ENCODE measurements around the gene CREBBP.

CREBBP gene

GRCh38 chr16:3823427-3823826 lies 57.1 kb downstream of the CREBBP start:
- DNase-seq: no peak

- no peak for DNase-seq
These were observed 58.0 kb downstream of the CREBBP start for GRCh38 chr16:3822366-3823045.

GRCh38 chr16:3821184-3821583 lies 59.3 kb downstream of the CREBBP start:
- no peak for DNase-seq

GRCh38 chr16:3819746-3820724 lies 60.5 kb downstream of the CREBBP start:
- DNase-seq: no peak

GRCh38 chr16:3819175-3819527 lies 61.4 kb downstream of the CREBBP start:
- no peak for DNase-seq

GRCh38 chr16:3816326-3816725 lies 64.2 kb downstream of the CREBBP start:
- DNase-seq: no peak

GRCh38 chr16:3814755-3815154 lies 65.8 kb downstream of the CREBBP start:
- no peak for DNase-seq

- no peak for DNase-seq
These were observed 67.9 kb downstream of the CREBBP start for GRCh38 chr16:3812469-3813172.

- DNase-seq: no peak
These were observed 69.7 kb downstream of the CREBBP start for GRCh38 chr16:3810818-3811217.

GRCh38 chr16:3810198-3810664 lies 70.3 kb downstream of the CREBBP start:
- no peak for DNase-seq

- DNase-seq: no peak
These were observed 72.0 kb downstream of the CREBBP start for GRCh38 chr16:3808308-3809063.

- no peak for DNase-seq
These were observed 72.9 kb downstream of the CREBBP start for GRCh38 chr16:3807425-3808123.

GRCh38 chr16:3804426-3805016 lies 76.0 kb downstream of the CREBBP start:
- DNase-seq: no peak

- no peak for DNase-seq
These were observed 79.8 kb downstream of the CREBBP start for GRCh38 chr16:3800477-3801270.

GRCh38 chr16:3800019-3800418 lies 80.5 kb downstream of the CREBBP start:
- no peak for DNase-seq

- no peak for DNase-seq
These were observed 81.2 kb downstream of the CREBBP start for GRCh38 chr16:3799354-3799753.

- no peak for DNase-seq
These were observed 81.7 kb downstream of the CREBBP start for GRCh38 chr16:3798838-3799237.

- DNase-seq: no peak
These were observed 82.4 kb downstream of the CREBBP start for GRCh38 chr16:3797904-3798811.

- DNase-seq: no peak
These were observed 83.0 kb downstream of the CREBBP start for GRCh38 chr16:3797473-3797872.

GRCh38 chr16:3793161-3793576 lies 87.3 kb downstream of the CREBBP start:
- DNase-seq: no peak

All from activated CD4-positive, alpha-beta T cell treated with anti-CD3 and anti-CD28 coated beads for 1 hour (primary cell).